ENCODE data around the gene WNK3. TPM values are rescaled to one million over a fixed set of nuclear protein-coding genes. Genes with fewer than 3 reads are reported as not detected.
"Not testable (repeated sequence)": the region's sequence is repeated elsewhere in the genome, so short reads cannot be mapped to it uniquely, and the experiment has no call there.

Gene WNK3
- total and polyA plus RNA-seq, 2 experiments from 2014 or later = 9.8 to 12.5 TPM

DNA sequence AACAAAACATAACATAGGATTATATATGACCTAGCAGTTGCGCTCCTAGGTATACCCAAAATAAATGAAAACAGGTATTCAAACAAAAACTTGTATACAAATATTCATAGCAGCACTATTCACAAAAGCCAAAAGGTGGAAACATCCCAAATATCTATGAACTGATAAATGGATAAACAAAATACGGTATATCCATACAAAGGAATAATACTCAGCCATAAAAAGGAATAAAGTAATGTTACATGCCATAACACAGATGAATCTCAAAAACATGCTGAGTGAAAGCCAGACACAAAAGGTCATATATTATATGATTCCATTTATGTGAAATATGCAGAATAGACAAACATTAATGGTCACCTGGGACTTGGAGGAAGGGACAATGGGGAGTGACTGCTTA is 5.2 kb downstream of the WNK3 start:
- DNase-seq (ENCODE audit: low spot score) = no peak
- Histone ChIP-seq H3K79me2 (peaks cover 58% of the 10 kb centered on the region), H3K4me3 (no peak overlapping the region), H3K4me1 (ENCODE audit: insufficient read depth) (no peaks in the 10 kb centered on the region), H4K20me1 (ENCODE audit: insufficient read depth, poor library complexity, severe bottlenecking) (no peaks in the 10 kb centered on the region), H3K27ac (no peak overlapping the region), H3K9me3 (ENCODE audit: low read depth) (no peaks in the 10 kb centered on the region), H3K9me2 (replicated peaks; ENCODE audit: insufficient read depth) (no peaks in the 10 kb centered on the region), H3K27me3 (no peaks in the 10 kb centered on the region), H3K36me3 (replicated peaks; ENCODE audit: insufficient read depth, low read depth) (no peaks in the 10 kb centered on the region), H2AFZ (no peak overlapping the region), H3K4me2 (no peak overlapping the region)
- TF ChIP-seq, protein P1, sequence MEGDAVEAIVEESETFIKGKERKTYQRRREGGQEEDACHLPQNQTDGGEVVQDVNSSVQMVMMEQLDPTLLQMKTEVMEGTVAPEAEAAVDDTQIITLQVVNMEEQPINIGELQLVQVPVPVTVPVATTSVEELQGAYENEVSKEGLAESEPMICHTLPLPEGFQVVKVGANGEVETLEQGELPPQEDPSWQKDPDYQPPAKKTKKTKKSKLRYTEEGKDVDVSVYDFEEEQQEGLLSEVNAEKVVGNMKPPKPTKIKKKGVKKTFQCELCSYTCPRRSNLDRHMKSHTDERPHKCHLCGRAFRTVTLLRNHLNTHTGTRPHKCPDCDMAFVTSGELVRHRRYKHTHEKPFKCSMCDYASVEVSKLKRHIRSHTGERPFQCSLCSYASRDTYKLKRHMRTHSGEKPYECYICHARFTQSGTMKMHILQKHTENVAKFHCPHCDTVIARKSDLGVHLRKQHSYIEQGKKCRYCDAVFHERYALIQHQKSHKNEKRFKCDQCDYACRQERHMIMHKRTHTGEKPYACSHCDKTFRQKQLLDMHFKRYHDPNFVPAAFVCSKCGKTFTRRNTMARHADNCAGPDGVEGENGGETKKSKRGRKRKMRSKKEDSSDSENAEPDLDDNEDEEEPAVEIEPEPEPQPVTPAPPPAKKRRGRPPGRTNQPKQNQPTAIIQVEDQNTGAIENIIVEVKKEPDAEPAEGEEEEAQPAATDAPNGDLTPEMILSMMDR (IDR thresholded peaks at IDR 0.05; ENCODE audit: poor library complexity) = no peak
- WGBS (ENCODE audit: low lambda C conversion rate, missing lambda C conversion rate) = 95% methylated on average over 2 of the region's 2 CpGs

DNA sequence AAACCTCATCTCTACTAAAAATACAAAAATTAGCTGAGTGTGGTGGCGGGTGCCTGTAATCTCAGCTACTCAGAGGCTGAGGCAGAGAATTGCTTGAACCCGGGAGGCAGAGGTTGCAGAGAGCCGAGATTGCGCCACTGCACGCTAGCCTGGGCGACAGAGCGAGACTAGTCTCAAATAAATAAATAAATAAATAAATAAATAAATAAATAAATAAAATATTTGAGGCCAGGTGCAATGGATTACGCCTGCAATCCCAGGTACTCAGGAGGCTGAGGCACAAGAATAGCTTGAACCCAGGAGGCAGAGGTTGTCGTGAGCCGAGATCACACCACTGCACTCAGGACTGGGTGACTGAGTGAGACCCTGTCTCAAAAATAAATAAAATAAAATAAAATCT is 20.5 kb downstream of the WNK3 start:
- not testable (repeated sequence) for H2AFZ ChIP-seq; H3K4me2 ChIP-seq; H3K36me3 ChIP-seq (replicated peaks; ENCODE audit: insufficient read depth, low read depth); H3K4me3 ChIP-seq; H4K20me1 ChIP-seq (ENCODE audit: insufficient read depth, poor library complexity, severe bottlenecking); H3K27ac ChIP-seq; DNase-seq (ENCODE audit: low spot score); H3K27me3 ChIP-seq; H3K9me3 ChIP-seq (ENCODE audit: low read depth); H3K79me2 ChIP-seq; H3K9me2 ChIP-seq (replicated peaks; ENCODE audit: insufficient read depth); H3K4me1 ChIP-seq (ENCODE audit: insufficient read depth)
- whole genome bisulfite sequencing (ENCODE audit: low lambda C conversion rate, missing lambda C conversion rate) = 90% methylated on average over 10 of the region's 10 CpGs

DNA sequence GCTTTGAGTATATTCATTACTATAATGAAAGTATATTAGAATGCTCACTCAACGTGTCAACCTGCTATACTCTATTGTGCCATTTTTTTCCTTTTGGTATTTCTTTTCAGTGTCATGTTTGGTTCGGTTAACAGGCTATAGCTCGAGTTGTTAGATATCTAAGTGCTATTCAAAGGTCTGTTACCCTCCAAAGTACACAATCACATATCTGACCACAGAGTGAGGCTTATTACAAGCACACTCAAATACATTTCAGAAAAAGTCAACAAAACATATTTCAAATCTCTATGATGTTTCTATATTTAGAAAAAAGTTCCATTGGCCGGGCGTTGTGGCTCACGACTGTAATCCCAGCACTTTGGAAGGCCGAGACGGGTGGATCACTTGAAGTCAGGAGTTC is 32.8 kb downstream of the WNK3 start:
- Histone ChIP-seq H3K27me3 (no peaks in the 10 kb centered on the region), H2AFZ (no peak overlapping the region), H3K9me3 (ENCODE audit: low read depth) (no peaks in the 10 kb centered on the region), H3K79me2 (no peaks in the 10 kb centered on the region), H3K4me3 (no peak overlapping the region), H3K27ac (peak overlapping the region; percentile 31), H3K36me3 (replicated peaks; ENCODE audit: insufficient read depth, low read depth) (no peaks in the 10 kb centered on the region), H3K9me2 (replicated peaks; ENCODE audit: insufficient read depth) (no peaks in the 10 kb centered on the region), H3K4me1 (ENCODE audit: insufficient read depth) (no peaks in the 10 kb centered on the region), H3K4me2 (no peak overlapping the region), H4K20me1 (ENCODE audit: insufficient read depth, poor library complexity, severe bottlenecking) (no peaks in the 10 kb centered on the region)
- TF ChIP-seq EZH2phosphoT487 (IDR thresholded peaks at IDR 0.05; ENCODE audit: low read depth, severe bottlenecking, unreplicated experiment) (no peak), EZH2 (IDR thresholded peaks at IDR 0.05; ENCODE audit: borderline replicate concordance) (no peak)
- TF ChIP-seq, protein P1 (IDR thresholded peaks at IDR 0.05; ENCODE audit: poor library complexity) = no peak
- DNase-seq (ENCODE audit: low spot score) = no peak
- 71% methylated on average over 8 of the region's 8 CpGs for WGBS (ENCODE audit: low lambda C conversion rate, missing lambda C conversion rate)

DNA sequence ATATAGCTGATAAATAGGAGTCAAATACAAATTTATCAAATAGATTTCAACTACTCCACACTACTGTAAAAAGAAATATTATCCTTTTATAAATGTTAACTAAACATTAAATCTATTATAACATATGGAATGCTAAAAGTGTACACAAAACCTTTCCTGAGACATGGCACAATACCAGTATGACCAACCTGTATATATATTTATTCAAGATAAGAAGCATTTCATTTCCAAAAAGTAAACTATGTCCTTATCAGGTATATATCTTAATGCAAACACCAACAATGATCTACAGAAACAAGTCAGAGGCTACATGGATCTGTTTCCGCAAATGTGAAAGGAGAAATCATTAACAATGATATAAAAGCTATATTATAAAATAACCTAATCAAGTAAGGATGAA is 37.8 kb downstream of the WNK3 start:
- WGBS (ENCODE audit: low lambda C conversion rate, missing lambda C conversion rate) = 59% methylated on average over 1 of the region's 1 CpG
- H3K9me3 ChIP-seq (ENCODE audit: low read depth) = no peaks in the 10 kb centered on the region
- no peak overlapping the region for H2AFZ ChIP-seq
- H4K20me1 ChIP-seq (ENCODE audit: insufficient read depth, poor library complexity, severe bottlenecking) = no peaks in the 10 kb centered on the region
- no peak overlapping the region for H3K4me3 ChIP-seq
- H3K79me2 ChIP-seq = no peaks in the 10 kb centered on the region
- H3K4me2 ChIP-seq = no peak overlapping the region
- no peaks in the 10 kb centered on the region for H3K9me2 ChIP-seq (replicated peaks; ENCODE audit: insufficient read depth)
- H3K4me1 ChIP-seq (ENCODE audit: insufficient read depth) = no peaks in the 10 kb centered on the region
- no peak overlapping the region for H3K27ac ChIP-seq
- H3K27me3 ChIP-seq = no peaks in the 10 kb centered on the region
- no peak for TF ChIP-seq EZH2 (IDR thresholded peaks at IDR 0.05; ENCODE audit: borderline replicate concordance)
- DNase-seq (ENCODE audit: low spot score) = no peak
- H3K36me3 ChIP-seq (replicated peaks; ENCODE audit: insufficient read depth, low read depth) = no peaks in the 10 kb centered on the region

DNA sequence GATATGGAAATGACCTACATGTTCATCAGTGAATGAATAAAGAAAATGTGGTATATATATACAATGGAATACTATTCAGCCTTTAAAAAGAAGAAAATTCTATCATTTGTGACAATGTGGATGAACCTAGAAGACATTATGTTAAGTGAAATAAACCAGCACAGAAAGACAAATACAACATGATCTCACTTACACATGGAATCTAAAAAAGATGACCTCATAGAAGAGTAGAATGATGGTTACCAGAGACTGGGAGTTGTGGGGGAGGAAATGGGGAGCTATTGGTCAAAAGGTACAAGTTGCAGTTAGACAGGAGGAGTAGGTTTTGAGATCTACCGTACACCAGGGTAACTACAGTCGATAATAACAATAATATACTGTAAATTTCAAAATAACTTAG is 51.5 kb downstream of the WNK3 start:
- no peak for DNase-seq (ENCODE audit: low spot score)
- Histone ChIP-seq H3K79me2 (no peaks in the 10 kb centered on the region), H3K9me3 (ENCODE audit: low read depth) (no peaks in the 10 kb centered on the region), H3K27me3 (no peaks in the 10 kb centered on the region), H3K9me2 (replicated peaks; ENCODE audit: insufficient read depth) (no peaks in the 10 kb centered on the region), H2AFZ (no peak overlapping the region), H3K4me3 (no peak overlapping the region), H3K27ac (no peak overlapping the region), H4K20me1 (ENCODE audit: insufficient read depth, poor library complexity, severe bottlenecking) (no peaks in the 10 kb centered on the region), H3K4me2 (no peak overlapping the region), H3K36me3 (replicated peaks; ENCODE audit: insufficient read depth, low read depth) (no peaks in the 10 kb centered on the region), H3K4me1 (ENCODE audit: insufficient read depth) (no peaks in the 10 kb centered on the region)
- WGBS (ENCODE audit: low lambda C conversion rate, missing lambda C conversion rate) = 80% methylated on average over 2 of the region's 2 CpGs
- no peak for TF ChIP-seq EZH2 (IDR thresholded peaks at IDR 0.05; ENCODE audit: borderline replicate concordance)
- TF ChIP-seq EZH2phosphoT487 (IDR thresholded peaks at IDR 0.05; ENCODE audit: low read depth, severe bottlenecking, unreplicated experiment) = no peak
- TF ChIP-seq, protein P1 (IDR thresholded peaks at IDR 0.05; ENCODE audit: poor library complexity) = no peak

Data from hepatocyte (in vitro differentiated cells).